PC-3 (cell line): ENCODE data around the gene BAZ2A. TPM values are rescaled to one million over a fixed set of nuclear protein-coding genes. Genes with fewer than 3 reads are reported as not detected.

Source experiments
- ATAC-seq: fragments of 200-7000 bp; cut with Tn5 transposase; 2 replicates; pipeline ENCODE4 v1.9.1; 2020; ENCODE audit warnings: mild to moderate bottlenecking, moderate library complexity
- BruUV-seq: library from RNA; stranded (reverse); fragments of 400-500 nt; replicated peaks from 2 replicates; lab custom pipeline; 2021; lab: Mats Ljungman, UMichigan
- CTCF ChIA-PET: fragments of 300-600 bp; sonication (Branson Sonifier 250); formaldehyde crosslinking; loops from one replicate; lab custom pipeline; 2022; ENCODE audit warnings: antibody characterized with exemption; lab: Charles Lee
- POLR2A ChIA-PET: fragments of 300-600 bp; sonication (Branson Sonifier 250); formaldehyde crosslinking; loops from one replicate; lab custom pipeline; 2022; ENCODE audit warnings: antibody characterized with exemption; ENCODE audit not compliant: unreplicated experiment; lab: Charles Lee
- DNase-seq: peaks from one replicate; pipeline ENCODE4 v3.0.0-alpha.2; 2015
- H2AFZ ChIP-seq: fragments of 300-600 bp; sonication (generic); 2 replicates; pipeline ENCODE4 v1.6.0; 2016; ENCODE audit warnings: antibody characterized with exemption, low read length
- H3F3A ChIP-seq: fragments of 300-600 bp; sonication (generic); one replicate; pipeline ENCODE4 v1.6.0; 2017; ENCODE audit warnings: antibody characterized with exemption, low read length, control low read depth, mild to moderate bottlenecking; ENCODE audit not compliant: unreplicated experiment
- H3K27ac ChIP-seq: fragments of 300-600 bp; sonication (generic); 2 replicates; pipeline ENCODE4 v1.5.1; 2016; ENCODE audit warnings: mild to moderate bottlenecking, low read length
- H3K27me3 ChIP-seq: fragments of 300-600 bp; sonication (generic); 2 replicates; pipeline ENCODE4 v1.6.1; 2016; ENCODE audit warnings: low read length, mixed read lengths
- H3K36me3 ChIP-seq: fragments of 300-600 bp; sonication (generic); 2 replicates; pipeline ENCODE4 v1.6.1; 2016; ENCODE audit warnings: low read depth, mixed run types, low read length, mixed read lengths
- H3K4me1 ChIP-seq: fragments of 300-600 bp; sonication (generic); 2 replicates; pipeline ENCODE4 v1.5.1; 2016; ENCODE audit warnings: low read length; ENCODE audit not compliant: insufficient read depth
- H3K4me2 ChIP-seq: fragments of 300-600 bp; sonication (generic); 2 replicates; pipeline ENCODE4 v1.6.0; 2016; ENCODE audit warnings: low read length
- H3K4me3 ChIP-seq: fragments of 300-600 bp; sonication (generic); 2 replicates; pipeline ENCODE4 v1.5.1; 2016; ENCODE audit warnings: mild to moderate bottlenecking, low read length, mixed read lengths
- H3K79me2 ChIP-seq: fragments of 300-600 bp; sonication (generic); 2 replicates; pipeline ENCODE4 v1.6.1; 2017; ENCODE audit warnings: low read length, mixed read lengths
- H3K9ac ChIP-seq: fragments of 300-600 bp; sonication (generic); 2 replicates; pipeline ENCODE4 v1.6.0; 2016; ENCODE audit warnings: mild to moderate bottlenecking, low read length
- H3K9me2 ChIP-seq: fragments of 300-600 bp; sonication (generic); replicated peaks from 2 replicates; pipeline ENCODE4 v1.6.1; 2016; ENCODE audit warnings: mixed run types, low read length, mixed read lengths
- H3K9me3 ChIP-seq: fragments of 300-600 bp; sonication (generic); 2 replicates; pipeline ENCODE4 v1.6.1; 2016; ENCODE audit warnings: low read length, mixed read lengths
- H4K20me1 ChIP-seq: fragments of 300-600 bp; sonication (generic); 2 replicates; pipeline ENCODE4 v1.6.1; 2016; ENCODE audit warnings: low read length, mixed read lengths
- EZH2 ChIP-seq: fragments of 300-600 bp; sonication (generic); IDR thresholded peaks from one replicate; pipeline ENCODE4 v1.6.1; 2017; ENCODE audit warnings: antibody characterized with exemption, mild to moderate bottlenecking, low read length; ENCODE audit not compliant: unreplicated experiment
- EZH2phosphoT487 ChIP-seq: fragments of 300-600 bp; sonication (generic); IDR thresholded peaks from 2 replicates; pipeline ENCODE4 v1.6.1; 2018; ENCODE audit warnings: mild to moderate bottlenecking, antibody characterized with exemption, low read length, borderline replicate concordance
- intact Hi-C: fragments of 100-400 bp; cut with micrococcal nuclease; formaldehyde crosslinking; loops from 2 replicates; pipeline ENCODE4 v1.9.0; 2023
- total RNA-seq: library from RNA; depleted of rRNA; stranded (reverse); fragments of >200 nt; gene quantifications from 2 replicates; pipeline ENCODE4 v1.2.3, GENCODE V29; 2014
- TF ChIP-seq, protein P1 (sequence below): fragments of 300-600 bp; sonication (generic); conservative IDR thresholded peaks from 2 replicates; pipeline ENCODE4 v1.5.1; 2017; ENCODE audit warnings: antibody characterized with exemption, low read depth, mild to moderate bottlenecking, low read length

BAZ2A gene
- total RNA-seq, 1 experiment from 2014 or later: 33.8 TPM

DNA sequence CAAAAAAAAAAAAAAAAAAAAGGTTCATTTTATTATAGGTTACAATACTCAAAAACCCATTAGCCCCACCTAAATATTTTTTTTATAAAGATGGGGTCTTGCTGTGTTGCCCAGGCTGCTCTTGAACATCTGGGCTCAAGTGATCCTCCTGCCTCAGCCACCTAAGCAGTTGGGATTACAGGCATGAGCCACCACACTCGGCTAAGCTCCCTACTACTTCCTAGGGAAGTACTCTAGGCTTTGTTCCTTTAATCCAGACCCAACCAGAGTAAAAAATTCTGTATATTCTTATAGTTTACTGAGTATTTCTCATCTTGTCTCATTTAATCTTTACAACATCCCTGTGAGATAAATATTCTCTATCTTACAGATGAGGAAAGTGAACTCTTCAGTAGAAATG lies 57.8 kb downstream of the BAZ2A start:
- POLR2A ChIA-PET: no interaction called here
- no peak overlapping the region for H3K4me2 ChIP-seq
- H3K9me3 ChIP-seq: no peaks in the 10 kb centered on the region
- H3K4me3 ChIP-seq: no peak overlapping the region
- no peak overlapping the region for H3K9ac ChIP-seq
- no peak overlapping the region for H2AFZ ChIP-seq
- H3K9me2 ChIP-seq: no peaks in the 10 kb centered on the region
- no peak for DNase-seq
- no peak for ATAC-seq
- TF ChIP-seq EZH2: no peak
- no peak for TF ChIP-seq EZH2phosphoT487
- TF ChIP-seq, protein P1, sequence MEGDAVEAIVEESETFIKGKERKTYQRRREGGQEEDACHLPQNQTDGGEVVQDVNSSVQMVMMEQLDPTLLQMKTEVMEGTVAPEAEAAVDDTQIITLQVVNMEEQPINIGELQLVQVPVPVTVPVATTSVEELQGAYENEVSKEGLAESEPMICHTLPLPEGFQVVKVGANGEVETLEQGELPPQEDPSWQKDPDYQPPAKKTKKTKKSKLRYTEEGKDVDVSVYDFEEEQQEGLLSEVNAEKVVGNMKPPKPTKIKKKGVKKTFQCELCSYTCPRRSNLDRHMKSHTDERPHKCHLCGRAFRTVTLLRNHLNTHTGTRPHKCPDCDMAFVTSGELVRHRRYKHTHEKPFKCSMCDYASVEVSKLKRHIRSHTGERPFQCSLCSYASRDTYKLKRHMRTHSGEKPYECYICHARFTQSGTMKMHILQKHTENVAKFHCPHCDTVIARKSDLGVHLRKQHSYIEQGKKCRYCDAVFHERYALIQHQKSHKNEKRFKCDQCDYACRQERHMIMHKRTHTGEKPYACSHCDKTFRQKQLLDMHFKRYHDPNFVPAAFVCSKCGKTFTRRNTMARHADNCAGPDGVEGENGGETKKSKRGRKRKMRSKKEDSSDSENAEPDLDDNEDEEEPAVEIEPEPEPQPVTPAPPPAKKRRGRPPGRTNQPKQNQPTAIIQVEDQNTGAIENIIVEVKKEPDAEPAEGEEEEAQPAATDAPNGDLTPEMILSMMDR: no peak
- CTCF ChIA-PET: interaction anchor here (0.6 to 1.3 kb wide), 3 partner anchors 57 to 136 kb away, joined by 3 to 5 read pairs (median 3); no protein-coding TSS in a partner anchor
- intact Hi-C loops: no loop called here
- BruUV-seq: no TSS peak
- no peaks in the 10 kb centered on the region for H3K79me2 ChIP-seq
- no peaks in the 10 kb centered on the region for H3K27me3 ChIP-seq
- no peaks in the 10 kb centered on the region for H3F3A ChIP-seq
- H3K27ac ChIP-seq: no peak overlapping the region
- no peaks in the 10 kb centered on the region for H3K36me3 ChIP-seq
- H3K4me1 ChIP-seq: peaks cover 7% of the 10 kb centered on the region
- no peaks in the 10 kb centered on the region for H4K20me1 ChIP-seq

DNA sequence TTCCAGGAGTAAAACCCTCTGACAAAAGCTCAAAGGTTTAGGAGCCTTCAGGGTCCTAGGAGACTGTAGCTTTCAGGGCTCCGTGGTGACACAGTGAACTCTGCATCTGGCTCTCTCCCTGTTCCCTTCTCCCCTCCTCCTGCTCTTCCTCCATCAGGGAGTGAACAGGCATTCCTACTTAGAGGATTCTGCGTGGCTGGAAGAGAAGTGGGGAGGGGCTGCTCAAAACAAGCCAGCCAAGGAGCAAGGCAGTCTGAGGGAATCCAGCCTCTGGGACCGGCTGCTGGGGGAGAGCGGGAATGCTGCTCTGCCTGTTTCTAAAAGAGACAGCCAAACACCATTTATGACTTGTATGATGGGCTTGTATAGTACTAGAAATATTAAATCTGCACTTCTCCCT lies 59.0 kb downstream of the BAZ2A start:
- intact Hi-C loops: no loop called here
- DNase-seq (no peak), ATAC-seq (no peak)
- no peaks in the 10 kb centered on the region for H4K20me1 ChIP-seq
- H3K27ac ChIP-seq: no peak overlapping the region
- no peak overlapping the region for H3K4me2 ChIP-seq
- H3K9me3 ChIP-seq: no peaks in the 10 kb centered on the region
- no TSS peak for BruUV-seq
- TF ChIP-seq EZH2 (no peak), EZH2phosphoT487 (no peak)
- TF ChIP-seq, protein P1: no peak
- H3F3A ChIP-seq: no peaks in the 10 kb centered on the region
- no peak overlapping the region for H3K4me3 ChIP-seq
- no peak overlapping the region for H3K9ac ChIP-seq
- no peak overlapping the region for H2AFZ ChIP-seq
- no peaks in the 10 kb centered on the region for H3K79me2 ChIP-seq
- H3K9me2 ChIP-seq: no peaks in the 10 kb centered on the region
- H3K36me3 ChIP-seq: no peaks in the 10 kb centered on the region
- peaks cover 7% of the 10 kb centered on the region for H3K4me1 ChIP-seq
- POLR2A ChIA-PET: no interaction called here
- CTCF ChIA-PET: no interaction called here
- no peaks in the 10 kb centered on the region for H3K27me3 ChIP-seq

DNA sequence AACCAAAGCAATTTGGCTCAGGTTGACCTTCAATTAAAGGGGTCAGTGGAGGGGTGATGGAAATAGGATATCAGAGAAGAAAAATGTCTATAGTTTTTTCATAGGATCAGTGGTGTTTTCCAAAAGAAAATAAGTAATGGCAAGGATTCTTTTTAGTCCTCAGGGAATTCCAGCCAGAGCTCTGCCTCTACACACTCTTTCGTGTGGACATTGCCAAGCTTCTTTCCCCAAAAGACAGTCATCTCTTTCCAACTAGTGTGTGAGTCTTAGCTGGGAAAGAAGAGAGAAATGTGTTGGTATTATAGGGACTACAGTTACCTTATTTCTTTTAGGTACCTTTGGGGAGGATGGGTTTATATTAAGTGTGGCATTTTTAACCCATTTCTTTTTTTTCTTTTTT lies 62.0 kb downstream of the BAZ2A start:
- no peak overlapping the region for H3K4me3 ChIP-seq
- H2AFZ ChIP-seq: no peak overlapping the region
- intact Hi-C loops: no loop called here
- POLR2A ChIA-PET: no interaction called here
- no TSS peak for BruUV-seq
- DNase-seq: no peak
- H3K27me3 ChIP-seq: no peaks in the 10 kb centered on the region
- H3F3A ChIP-seq: no peaks in the 10 kb centered on the region
- H3K9me3 ChIP-seq: no peaks in the 10 kb centered on the region
- no peak overlapping the region for H3K4me2 ChIP-seq
- H3K27ac ChIP-seq: no peak overlapping the region
- H3K9me2 ChIP-seq: no peaks in the 10 kb centered on the region
- TF ChIP-seq, protein P1: no peak
- no peak for TF ChIP-seq EZH2
- TF ChIP-seq EZH2phosphoT487: no peak
- H3K36me3 ChIP-seq: no peaks in the 10 kb centered on the region
- peaks cover 9% of the 10 kb centered on the region; the same call in 1 of the 2 replicates for H3K4me1 ChIP-seq
- H3K79me2 ChIP-seq: no peaks in the 10 kb centered on the region
- ATAC-seq: no peak
- CTCF ChIA-PET: no interaction called here
- no peaks in the 10 kb centered on the region for H4K20me1 ChIP-seq
- H3K9ac ChIP-seq: no peak overlapping the region
